Measurements from ENCODE around the gene IGF2BP2. TPM values are rescaled to one million over a fixed set of nuclear protein-coding genes. Genes with fewer than 3 reads are reported as not detected.

Gene IGF2BP2
- total and polyA plus RNA-seq, 9 of the 15 experiments (the other 6 are each of a cell fraction or from before 2014, with no cell fraction given), result 3.2 to 59.6 (median 30.5) TPM

DNA sequence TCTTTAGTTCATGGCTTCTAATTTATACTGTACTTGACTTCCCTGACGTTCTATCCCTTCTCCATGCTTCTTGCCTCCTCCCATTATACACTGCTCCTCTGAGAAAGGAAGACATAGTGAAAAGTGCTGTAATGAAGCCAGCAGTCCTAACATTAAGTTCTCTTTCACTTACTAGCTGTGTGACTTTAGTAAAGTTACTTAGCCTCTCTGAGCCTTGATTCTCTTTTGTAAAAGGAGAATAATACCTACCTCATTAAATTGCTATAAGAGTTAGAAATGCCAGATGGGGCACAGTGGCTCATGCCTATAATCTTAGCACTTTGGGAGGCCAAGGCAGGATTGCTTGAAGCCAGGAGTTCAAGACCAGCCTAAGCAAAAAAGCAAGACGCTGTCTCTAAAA, 18.8 kb upstream of the IGF2BP2 start:
- intact Hi-C loops (cut with micrococcal nuclease), result no loop called here
- FAIRE-seq (no peak), ATAC-seq (no peak), DNase-seq (ENCODE audit: extremely low read depth in 1 of 4, low spot score in 3 of 4) (no peak)
- Histone ChIP-seq H3K4me3 (no peak overlapping the region), H3K9me1 (ENCODE audit: control insufficient read depth, insufficient read depth, low read length) (no peaks in the 10 kb centered on the region), H3K4me2 (ENCODE audit: insufficient read depth, low read length) (no peak overlapping the region), H3K79me2 (ENCODE audit: control insufficient read depth, insufficient read depth, low read length) (no peaks in the 10 kb centered on the region), H3K4me1 (replicated peaks in 1 of 2; ENCODE audit: control insufficient read depth in 2 of 2, insufficient read depth in 2 of 2, low read length in 2 of 2) (no peaks in the 10 kb centered on the region; a peak in 1 of 5 replicates), H3K9ac (ENCODE audit: insufficient read depth in 1 of 2, low read depth in 2 of 2, low read length in 2 of 2) (no peak overlapping the region), H3K27ac (ENCODE audit: extremely low read depth, low read depth, low read length) (no peak overlapping the region), H3K9me3 (replicated peaks; ENCODE audit: control insufficient read depth, insufficient read depth, low read depth, low read length) (no peaks in the 10 kb centered on the region), H3K27me3 (ENCODE audit: control insufficient read depth in 2 of 2, insufficient read depth in 2 of 2, low read length in 2 of 2) (no peaks in the 10 kb centered on the region), H4K20me1 (replicated peaks; ENCODE audit: control insufficient read depth, insufficient read depth, low read length) (no peaks in the 10 kb centered on the region), H2AFZ (ENCODE audit: low read depth, low read length) (no peak overlapping the region), H3K36me3 (ENCODE audit: control insufficient read depth, insufficient read depth, low read length) (no peaks in the 10 kb centered on the region)
- WGBS (ENCODE audit: insufficient coverage, low coverage, missing lambda C conversion rate), result 16% methylated on average over 2 of the region's 2 CpGs
- ChIA-PET CTCF (ENCODE audit: low intra/inter-chr PET ratio) (no interaction called here), POLR2A (no interaction called here)
- in situ Hi-C loops (cut with MboI), result no loop called here
- no TSS peak for BruUV-seq (replicated peaks)
- TF ChIP-seq MAFG (tag; conservative IDR thresholded peaks at IDR 0.05) (no peak), ZNF133 (CRISPR knock-in tag; IDR thresholded peaks at IDR 0.05) (no peak), ERF (CRISPR knock-in tag; IDR thresholded peaks at IDR 0.05) (no peak), ZBTB49 (CRISPR knock-in tag; IDR thresholded peaks at IDR 0.05; ENCODE audit: borderline replicate concordance) (no peak), BCOR (IDR thresholded peaks at IDR 0.05) (peak; percentile 91), STAT5A (IDR thresholded peaks at IDR 0.05; ENCODE audit: borderline replicate concordance, low read length) (no peak), ZFP36 (IDR thresholded peaks at IDR 0.05; ENCODE audit: low read depth, low read length, partially characterized antibody) (peak; percentile 75), ZBTB26 (CRISPR knock-in tag; IDR thresholded peaks at IDR 0.05) (no peak), ZMIZ1 (IDR thresholded peaks at IDR 0.05; ENCODE audit: low read depth in 2 of 2, low read length in 2 of 2) (no peak), TOE1 (IDR thresholded peaks at IDR 0.05; ENCODE audit: borderline replicate concordance) (no peak), TOE1 (CRISPR knock-in tag; IDR thresholded peaks at IDR 0.05; ENCODE audit: borderline replicate concordance, low read depth) (no peak), CBX1 (IDR thresholded peaks at IDR 0.05; ENCODE audit: low read depth) (0 out of 2 replicates have a peak, but pooled peaks have one; percentile 31), ZNF23 (CRISPR knock-in tag; IDR thresholded peaks at IDR 0.05) (no peak)
